Measurements from ENCODE around the gene AKR1C3. TPM values are rescaled to one million over a fixed set of nuclear protein-coding genes. Genes with fewer than 3 reads are reported as not detected.
"Not testable (repeated sequence)": the region's sequence is repeated elsewhere in the genome, so short reads cannot be mapped to it uniquely, and the experiment has no call there.

AKR1C3 gene
- total RNA-seq: 1 to 10 TPM; 4.9 to 6.1 TPM
- 1 to 10 TPM; 1.5 to 2.3 TPM for polyA plus RNA-seq (ENCODE audit: insufficient read length in 2 of 2)
- long read RNA-seq, donor 1, partial matches to known transcripts: 19 of 20 reads
- long read RNA-seq, donor 1, other reads (novel, unspliced or antisense): 0 of 20 reads
- long read RNA-seq, donor 2, partial matches to known transcripts: 23 of 23 reads
- long read RNA-seq, donor 2, other reads (novel, unspliced or antisense): 0 of 23 reads
- long read RNA-seq, donor 3, partial matches to known transcripts: 0 of 1 reads
- long read RNA-seq, donor 3, other reads (novel, unspliced or antisense): 0 of 1 reads
- long read RNA-seq, donor 4, partial matches to known transcripts: 7 of 7 reads
- long read RNA-seq, donor 4, other reads (novel, unspliced or antisense): 0 of 7 reads

GRCh38 chr10:5094265-5095205, at the start of gene AKR1C3:
AKR1C3 (plus strand) TSS chr10:5094414; CDS start chr10:5094445, 31 bp downstream.
- no peak within 1 kb of the TSS for H3K27ac ChIP-seq (ENCODE audit: low read depth, low read length)
- WGBS (ENCODE audit: insufficient coverage): 67% methylated on average over 5 of the region's 9 CpGs
- no peak within 1 kb of the TSS for H3K4me3 ChIP-seq (ENCODE audit: low read depth, low read length)
- peak in 3 of 6 donors; percentile 9 to 58 (median 9) for DNase-seq (ENCODE audit: low read depth in 4 of 6, low spot score in 6 of 6)
- H3K27me3 ChIP-seq (ENCODE audit: control insufficient read depth, insufficient read depth, low read length): no peaks in the 10 kb centered on the region
- no peaks in the 10 kb centered on the region for H3K36me3 ChIP-seq (ENCODE audit: control insufficient read depth, insufficient read depth, low read length)
- no peaks in the 10 kb centered on the region for H3K9me3 ChIP-seq (ENCODE audit: control insufficient read depth, insufficient read depth, low read length)
- no peaks in the 10 kb centered on the region for H3K4me1 ChIP-seq (ENCODE audit: control insufficient read depth, insufficient read depth, low read length)

GRCh38 chr10:5045095-5045494, 49.1 kb upstream of the AKR1C3 start:
- no peak overlapping the region for H3K27ac ChIP-seq (ENCODE audit: low read depth, low read length)
- DNase-seq (ENCODE audit: low read depth in 4 of 6, low spot score in 6 of 6): no peak
- no peaks in the 10 kb centered on the region for H3K4me1 ChIP-seq (ENCODE audit: control insufficient read depth, insufficient read depth, low read length)
- WGBS (ENCODE audit: insufficient coverage): 93% methylated on average over 9 of the region's 9 CpGs
- H3K36me3 ChIP-seq (ENCODE audit: control insufficient read depth, insufficient read depth, low read length): no peaks in the 10 kb centered on the region
- no peaks in the 10 kb centered on the region for H3K9me3 ChIP-seq (ENCODE audit: control insufficient read depth, insufficient read depth, low read length)
- H3K27me3 ChIP-seq (ENCODE audit: control insufficient read depth, insufficient read depth, low read length): no peaks in the 10 kb centered on the region
- no peak overlapping the region for H3K4me3 ChIP-seq (ENCODE audit: low read depth, low read length)

- WGBS (ENCODE audit: insufficient coverage): 92% methylated on average over 4 of the region's 6 CpGs
These were observed 47.8 kb upstream of the AKR1C3 start for GRCh38 chr10:5046410-5046809.

DNA sequence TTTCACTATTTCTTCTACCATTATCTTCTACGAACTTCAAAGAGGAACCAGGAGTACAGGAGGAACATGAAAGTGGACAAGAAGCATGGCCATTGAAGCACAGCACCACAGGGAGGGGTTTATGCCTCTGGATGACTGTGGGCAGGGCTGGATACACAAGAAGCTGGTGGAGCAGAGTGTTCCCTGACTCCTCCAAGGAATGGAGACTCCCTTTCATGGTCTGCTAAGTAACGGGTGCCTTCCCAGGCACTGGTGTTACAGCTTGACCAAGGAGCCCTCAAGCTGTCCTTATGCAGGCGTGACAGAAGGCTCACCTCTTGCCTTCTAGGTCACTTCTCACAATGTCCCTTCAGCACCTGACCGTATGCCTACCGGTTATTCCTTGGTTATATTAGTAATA, 47.2 kb upstream of the AKR1C3 start:
- H3K4me1 ChIP-seq (ENCODE audit: control insufficient read depth, insufficient read depth, low read length); H3K27me3 ChIP-seq (ENCODE audit: control insufficient read depth, insufficient read depth, low read length); DNase-seq (ENCODE audit: low read depth in 4 of 6, low spot score in 6 of 6); H3K36me3 ChIP-seq (ENCODE audit: control insufficient read depth, insufficient read depth, low read length); H3K27ac ChIP-seq (ENCODE audit: low read depth, low read length); H3K4me3 ChIP-seq (ENCODE audit: low read depth, low read length); H3K9me3 ChIP-seq (ENCODE audit: control insufficient read depth, insufficient read depth, low read length): not testable (repeated sequence)
- 78% methylated on average over 3 of the region's 5 CpGs for WGBS (ENCODE audit: insufficient coverage)

More at GRCh38 chr10:5046410-5046809, 47.8 kb upstream of the AKR1C3 start:
- Histone ChIP-seq H3K4me3 (ENCODE audit: low read depth, low read length) (no peak overlapping the region), H3K9me3 (ENCODE audit: control insufficient read depth, insufficient read depth, low read length) (no peaks in the 10 kb centered on the region), H3K36me3 (ENCODE audit: control insufficient read depth, insufficient read depth, low read length) (no peaks in the 10 kb centered on the region), H3K27ac (ENCODE audit: low read depth, low read length) (no peak overlapping the region), H3K27me3 (ENCODE audit: control insufficient read depth, insufficient read depth, low read length) (no peaks in the 10 kb centered on the region), H3K4me1 (ENCODE audit: control insufficient read depth, insufficient read depth, low read length) (no peaks in the 10 kb centered on the region)
- no peak for DNase-seq (ENCODE audit: low read depth in 4 of 6, low spot score in 6 of 6)

DNA sequence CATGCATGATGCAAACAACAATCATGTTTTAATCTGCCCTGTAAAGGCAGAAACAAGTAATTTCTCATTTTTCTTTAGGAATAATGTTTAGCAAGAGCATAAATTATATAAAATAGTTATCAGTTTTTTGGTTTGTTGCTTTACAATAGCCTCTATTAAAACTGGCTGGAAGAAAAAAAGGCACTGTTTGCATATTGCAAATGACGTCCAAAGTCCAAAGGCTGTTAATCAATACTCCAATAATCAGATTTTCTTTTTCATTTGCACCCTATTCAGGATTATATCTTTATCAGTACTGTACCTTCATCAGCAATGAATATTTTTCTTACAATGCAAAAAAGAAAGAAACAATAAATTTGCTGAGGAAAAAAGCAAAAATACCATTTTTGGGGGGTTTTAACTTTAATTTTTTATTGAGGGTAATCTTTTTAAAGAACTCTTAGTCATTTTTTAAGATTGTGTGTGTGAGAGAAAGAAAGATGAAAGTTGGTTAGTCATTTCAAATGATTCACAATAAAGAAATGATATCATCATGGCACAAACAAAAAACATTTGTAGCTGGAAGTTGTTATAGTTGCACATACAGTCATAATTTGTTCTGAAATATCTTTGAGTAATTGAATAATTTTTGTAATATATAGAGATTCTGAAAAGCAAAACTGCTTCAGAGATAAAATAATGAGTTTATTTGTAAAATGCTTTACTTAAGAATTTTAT, 46.1 kb upstream of the AKR1C3 start:
- H3K27ac ChIP-seq (ENCODE audit: low read depth, low read length): no peak overlapping the region
- no CpG with 5 or more reads among the region's 1 CpG for WGBS (ENCODE audit: insufficient coverage)
- H3K27me3 ChIP-seq (ENCODE audit: control insufficient read depth, insufficient read depth, low read length): no peaks in the 10 kb centered on the region
- no peaks in the 10 kb centered on the region for H3K4me1 ChIP-seq (ENCODE audit: control insufficient read depth, insufficient read depth, low read length)
- no peak overlapping the region for H3K4me3 ChIP-seq (ENCODE audit: low read depth, low read length)
- H3K36me3 ChIP-seq (ENCODE audit: control insufficient read depth, insufficient read depth, low read length): no peaks in the 10 kb centered on the region
- no peaks in the 10 kb centered on the region for H3K9me3 ChIP-seq (ENCODE audit: control insufficient read depth, insufficient read depth, low read length)
- DNase-seq (ENCODE audit: low read depth in 4 of 6, low spot score in 6 of 6): no peak

DNA sequence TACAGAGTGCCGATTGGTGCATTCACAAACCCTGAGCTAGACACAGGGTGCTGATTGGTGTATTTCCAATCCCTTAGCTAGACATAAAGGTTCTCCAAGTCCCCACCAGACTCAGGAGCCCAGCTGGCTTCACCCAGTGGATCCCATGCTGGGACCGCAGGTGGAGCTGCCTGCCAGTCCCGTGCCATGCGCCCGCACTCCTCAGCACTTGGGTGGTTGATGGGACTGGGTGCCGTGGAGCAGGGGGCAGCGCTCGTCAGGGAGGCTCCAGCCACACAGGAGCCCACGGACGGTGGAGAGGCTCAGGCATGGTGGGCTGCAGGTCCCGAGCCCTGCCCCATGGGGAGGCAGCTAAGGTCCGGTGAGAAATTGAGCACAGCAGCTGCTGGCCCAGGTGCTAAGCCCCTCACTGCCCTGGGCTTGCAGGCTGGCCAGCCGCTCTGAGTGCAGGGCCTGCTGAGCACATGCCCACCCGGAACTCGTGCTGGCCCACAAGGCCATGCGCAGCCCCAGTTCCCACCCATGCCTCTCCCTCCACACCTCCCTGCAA, 41.2 kb upstream of the AKR1C3 start:
- 93% methylated on average over 15 of the region's 16 CpGs for WGBS (ENCODE audit: insufficient coverage)
- H3K36me3 ChIP-seq (ENCODE audit: control insufficient read depth, insufficient read depth, low read length); H3K4me3 ChIP-seq (ENCODE audit: low read depth, low read length); H3K27me3 ChIP-seq (ENCODE audit: control insufficient read depth, insufficient read depth, low read length); DNase-seq (ENCODE audit: low read depth in 4 of 6, low spot score in 6 of 6); H3K9me3 ChIP-seq (ENCODE audit: control insufficient read depth, insufficient read depth, low read length); H3K27ac ChIP-seq (ENCODE audit: low read depth, low read length); H3K4me1 ChIP-seq (ENCODE audit: control insufficient read depth, insufficient read depth, low read length): not testable (repeated sequence)

- H3K9me3 ChIP-seq (ENCODE audit: control insufficient read depth, insufficient read depth, low read length); H3K27ac ChIP-seq (ENCODE audit: low read depth, low read length); H3K27me3 ChIP-seq (ENCODE audit: control insufficient read depth, insufficient read depth, low read length); H3K4me1 ChIP-seq (ENCODE audit: control insufficient read depth, insufficient read depth, low read length); H3K4me3 ChIP-seq (ENCODE audit: low read depth, low read length); H3K36me3 ChIP-seq (ENCODE audit: control insufficient read depth, insufficient read depth, low read length); DNase-seq (ENCODE audit: low read depth in 4 of 6, low spot score in 6 of 6): not testable (repeated sequence)
- WGBS (ENCODE audit: insufficient coverage): no CpG with 5 or more reads among the region's 2 CpGs
These were observed 39.4 kb upstream of the AKR1C3 start for GRCh38 chr10:5054831-5055230.

DNA sequence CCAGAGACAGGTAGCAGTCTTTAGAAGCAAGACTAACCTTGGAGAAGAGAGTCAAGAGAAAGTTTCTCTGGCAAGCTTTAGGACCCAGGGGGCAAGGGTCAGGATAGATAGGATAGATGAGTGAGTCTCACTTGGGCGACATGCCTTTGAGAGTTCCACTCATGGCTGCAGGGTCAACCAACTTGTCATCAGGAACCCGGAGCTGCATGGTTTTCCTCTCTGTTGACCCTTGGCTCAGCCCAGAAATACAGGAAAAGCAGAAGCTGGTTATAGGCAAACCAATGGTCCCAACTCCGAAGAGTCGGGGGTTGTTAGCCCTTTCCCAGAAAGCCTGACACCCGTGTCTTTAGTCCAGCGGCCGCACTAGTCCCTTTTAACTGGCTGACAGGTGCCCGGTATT, 34.9 kb upstream of the AKR1C3 start:
- 85% methylated on average over 8 of the region's 8 CpGs for WGBS (ENCODE audit: insufficient coverage)
- H3K27me3 ChIP-seq (ENCODE audit: control insufficient read depth, insufficient read depth, low read length): not testable (repeated sequence)

GRCh38 chr10:5060791-5061190, 33.4 kb upstream of the AKR1C3 start:
- H3K36me3 ChIP-seq (ENCODE audit: control insufficient read depth, insufficient read depth, low read length); H3K4me3 ChIP-seq (ENCODE audit: low read depth, low read length); H3K4me1 ChIP-seq (ENCODE audit: control insufficient read depth, insufficient read depth, low read length); H3K9me3 ChIP-seq (ENCODE audit: control insufficient read depth, insufficient read depth, low read length); H3K27ac ChIP-seq (ENCODE audit: low read depth, low read length); DNase-seq (ENCODE audit: low read depth in 4 of 6, low spot score in 6 of 6); H3K27me3 ChIP-seq (ENCODE audit: control insufficient read depth, insufficient read depth, low read length): not testable (repeated sequence)
- WGBS (ENCODE audit: insufficient coverage): 90% methylated on average over 12 of the region's 13 CpGs

More for the DNA sequence above, 34.9 kb upstream of the AKR1C3 start:
- DNase-seq (ENCODE audit: low read depth in 4 of 6, low spot score in 6 of 6); H3K27ac ChIP-seq (ENCODE audit: low read depth, low read length); H3K4me1 ChIP-seq (ENCODE audit: control insufficient read depth, insufficient read depth, low read length); H3K9me3 ChIP-seq (ENCODE audit: control insufficient read depth, insufficient read depth, low read length); H3K4me3 ChIP-seq (ENCODE audit: low read depth, low read length); H3K36me3 ChIP-seq (ENCODE audit: control insufficient read depth, insufficient read depth, low read length): not testable (repeated sequence)

Data from spinal cord (tissue), 10 donors.